ENCODE results near the gene BLMH.

DNA sequence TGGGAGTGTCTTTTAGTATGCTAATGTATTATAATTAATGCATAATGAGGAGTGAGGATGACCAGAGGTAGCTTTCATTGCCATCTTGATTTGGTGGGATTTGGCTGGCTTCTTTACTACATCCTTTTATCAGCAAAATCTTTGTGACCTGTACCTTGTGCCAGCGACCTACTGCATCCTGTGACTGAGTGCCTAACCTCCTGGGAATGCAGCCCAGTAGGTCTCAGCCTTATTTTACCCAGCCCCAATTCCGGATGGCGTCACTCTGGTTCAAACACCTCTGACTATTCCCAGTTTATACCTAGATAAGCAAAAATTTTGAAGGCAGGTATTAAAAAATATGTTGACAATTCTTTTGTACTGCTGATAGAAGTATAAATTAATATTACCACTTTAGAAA is 10.5 kb upstream of the BLMH start:
- TF ChIP-seq, protein P1, sequence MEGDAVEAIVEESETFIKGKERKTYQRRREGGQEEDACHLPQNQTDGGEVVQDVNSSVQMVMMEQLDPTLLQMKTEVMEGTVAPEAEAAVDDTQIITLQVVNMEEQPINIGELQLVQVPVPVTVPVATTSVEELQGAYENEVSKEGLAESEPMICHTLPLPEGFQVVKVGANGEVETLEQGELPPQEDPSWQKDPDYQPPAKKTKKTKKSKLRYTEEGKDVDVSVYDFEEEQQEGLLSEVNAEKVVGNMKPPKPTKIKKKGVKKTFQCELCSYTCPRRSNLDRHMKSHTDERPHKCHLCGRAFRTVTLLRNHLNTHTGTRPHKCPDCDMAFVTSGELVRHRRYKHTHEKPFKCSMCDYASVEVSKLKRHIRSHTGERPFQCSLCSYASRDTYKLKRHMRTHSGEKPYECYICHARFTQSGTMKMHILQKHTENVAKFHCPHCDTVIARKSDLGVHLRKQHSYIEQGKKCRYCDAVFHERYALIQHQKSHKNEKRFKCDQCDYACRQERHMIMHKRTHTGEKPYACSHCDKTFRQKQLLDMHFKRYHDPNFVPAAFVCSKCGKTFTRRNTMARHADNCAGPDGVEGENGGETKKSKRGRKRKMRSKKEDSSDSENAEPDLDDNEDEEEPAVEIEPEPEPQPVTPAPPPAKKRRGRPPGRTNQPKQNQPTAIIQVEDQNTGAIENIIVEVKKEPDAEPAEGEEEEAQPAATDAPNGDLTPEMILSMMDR (IDR thresholded peaks at IDR 0.05), result no peak
- TF ChIP-seq EP300 (IDR thresholded peaks at IDR 0.05) (no peak), POLR2A (IDR thresholded peaks at IDR 0.05) (no peak)

All from suprapubic skin (tissue), 3 donors.